ENCODE results near the gene ILDR2. TPM values are rescaled to one million over a fixed set of nuclear protein-coding genes. Genes with fewer than 3 reads are reported as not detected.

The ILDR2 gene
- total RNA-seq, 1 donor from 2014 or later: 1.3 TPM

DNA sequence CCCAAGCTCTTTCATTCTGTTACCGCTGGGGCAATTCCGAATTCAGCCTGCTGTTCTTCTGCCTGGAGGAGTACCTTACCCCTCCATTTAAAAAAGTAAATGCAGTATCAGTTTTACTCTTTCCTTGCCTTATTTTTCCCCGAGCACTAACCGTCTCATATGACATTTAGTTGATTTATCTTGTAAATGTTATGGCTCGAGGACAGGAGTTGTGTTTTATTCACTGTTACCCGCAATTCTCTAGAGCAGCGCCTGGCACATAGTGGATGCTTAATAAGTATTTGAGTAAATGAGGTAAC, 98.9 kb downstream of the ILDR2 start:
- peak overlapping the region; percentile 89 for H3K4me3 ChIP-seq (ENCODE audit: low read depth, low read length)
- TF ChIP-seq, protein P1, sequence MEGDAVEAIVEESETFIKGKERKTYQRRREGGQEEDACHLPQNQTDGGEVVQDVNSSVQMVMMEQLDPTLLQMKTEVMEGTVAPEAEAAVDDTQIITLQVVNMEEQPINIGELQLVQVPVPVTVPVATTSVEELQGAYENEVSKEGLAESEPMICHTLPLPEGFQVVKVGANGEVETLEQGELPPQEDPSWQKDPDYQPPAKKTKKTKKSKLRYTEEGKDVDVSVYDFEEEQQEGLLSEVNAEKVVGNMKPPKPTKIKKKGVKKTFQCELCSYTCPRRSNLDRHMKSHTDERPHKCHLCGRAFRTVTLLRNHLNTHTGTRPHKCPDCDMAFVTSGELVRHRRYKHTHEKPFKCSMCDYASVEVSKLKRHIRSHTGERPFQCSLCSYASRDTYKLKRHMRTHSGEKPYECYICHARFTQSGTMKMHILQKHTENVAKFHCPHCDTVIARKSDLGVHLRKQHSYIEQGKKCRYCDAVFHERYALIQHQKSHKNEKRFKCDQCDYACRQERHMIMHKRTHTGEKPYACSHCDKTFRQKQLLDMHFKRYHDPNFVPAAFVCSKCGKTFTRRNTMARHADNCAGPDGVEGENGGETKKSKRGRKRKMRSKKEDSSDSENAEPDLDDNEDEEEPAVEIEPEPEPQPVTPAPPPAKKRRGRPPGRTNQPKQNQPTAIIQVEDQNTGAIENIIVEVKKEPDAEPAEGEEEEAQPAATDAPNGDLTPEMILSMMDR (IDR thresholded peaks at IDR 0.05; ENCODE audit: insufficient read depth, low read length, poor library complexity, severe bottlenecking): peak; percentile 11
- DNase-seq (ENCODE audit: low read depth): no peak
- no peaks in the 10 kb centered on the region for H3K36me3 ChIP-seq (ENCODE audit: control insufficient read depth, insufficient read depth, low read length)
- H3K27me3 ChIP-seq (ENCODE audit: control insufficient read depth, insufficient read depth, low read length): no peaks in the 10 kb centered on the region

DNA sequence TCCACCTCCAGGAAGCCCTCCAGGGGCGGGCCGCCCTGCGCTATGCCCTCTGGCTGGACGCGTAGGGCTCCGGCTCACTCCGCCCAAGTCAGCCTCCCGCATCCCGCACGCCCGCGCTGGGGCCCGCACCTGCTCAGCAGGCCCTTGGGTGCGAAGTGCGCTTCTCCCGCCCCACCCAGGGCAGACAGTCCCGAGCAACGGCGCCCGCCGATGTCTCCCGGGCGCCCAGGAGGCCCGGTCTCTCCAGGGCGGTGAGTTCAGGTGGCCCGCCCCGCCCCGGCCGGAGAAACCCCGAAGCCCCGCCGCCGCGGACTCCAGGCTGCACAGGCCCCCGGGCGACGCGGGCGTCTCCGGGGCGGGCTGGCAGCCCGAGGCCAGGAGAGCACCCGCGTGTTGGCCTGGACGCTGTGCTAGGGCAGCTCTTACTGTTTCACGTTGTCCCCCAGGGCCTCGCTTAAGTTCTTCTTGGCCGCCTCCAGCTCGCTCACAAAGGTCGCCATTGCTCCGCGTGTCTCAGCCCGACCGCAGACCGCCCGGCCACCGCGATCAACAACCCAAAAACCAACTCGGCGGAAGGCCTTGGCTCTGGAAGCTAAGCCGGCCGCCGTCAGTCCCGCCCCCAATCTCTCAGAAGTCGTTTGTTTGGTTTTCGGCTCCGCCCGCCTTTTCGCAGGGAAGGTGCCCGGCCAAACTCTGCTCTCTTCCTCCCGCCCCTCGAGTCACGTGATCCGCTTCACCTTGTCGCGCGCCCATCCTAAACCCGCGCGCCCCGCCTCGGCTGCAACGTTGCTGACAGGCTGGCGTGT, 99.4 kb downstream of the ILDR2 start, which contains the start of gene TADA1:
Gene TADA1 (minus strand): TSS at position 531 of the 806 bp plus-strand sequence. CDS start 31 bp downstream, at position 500.
- no peaks in the 10 kb centered on the region for H3K27me3 ChIP-seq (ENCODE audit: control insufficient read depth, insufficient read depth, low read length)
- peak; percentile 95 for DNase-seq (ENCODE audit: low read depth)
- peak within 1 kb of the TSS; percentile 89 for H3K4me3 ChIP-seq (ENCODE audit: low read depth, low read length)
- TF ChIP-seq, protein P1 (IDR thresholded peaks at IDR 0.05; ENCODE audit: insufficient read depth, low read length, poor library complexity, severe bottlenecking): no peak
- no peaks in the 10 kb centered on the region for H3K36me3 ChIP-seq (ENCODE audit: control insufficient read depth, insufficient read depth, low read length)

DNA sequence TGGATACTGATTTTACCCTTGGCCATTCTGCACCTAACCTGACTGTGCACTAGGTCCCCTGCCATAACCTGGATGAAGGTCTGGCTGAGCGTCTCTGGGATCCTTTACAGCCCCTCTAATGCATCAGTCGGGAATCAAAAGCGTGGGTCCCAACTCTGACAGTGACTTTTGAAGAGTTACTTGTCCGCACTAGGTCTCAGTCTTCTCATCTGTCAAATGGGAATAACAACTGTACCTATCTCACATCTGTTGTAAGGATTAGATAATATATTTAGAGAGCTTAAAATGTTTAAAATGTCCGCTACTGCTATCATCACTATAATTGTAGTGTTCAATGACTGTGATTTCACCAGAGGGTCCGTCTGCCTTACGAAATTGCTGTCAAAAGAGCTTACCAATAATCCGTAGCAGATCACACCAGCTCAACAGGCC, 100.0 kb downstream of the ILDR2 start:
- Histone ChIP-seq H3K36me3 (ENCODE audit: control insufficient read depth, insufficient read depth, low read length) (no peaks in the 10 kb centered on the region), H3K4me3 (ENCODE audit: low read depth, low read length) (peak overlapping the region; percentile 89), H3K27me3 (ENCODE audit: control insufficient read depth, insufficient read depth, low read length) (no peaks in the 10 kb centered on the region)
- DNase-seq (ENCODE audit: low read depth): no peak
- TF ChIP-seq, protein P1 (IDR thresholded peaks at IDR 0.05; ENCODE audit: insufficient read depth, low read length, poor library complexity, severe bottlenecking): no peak

DNA sequence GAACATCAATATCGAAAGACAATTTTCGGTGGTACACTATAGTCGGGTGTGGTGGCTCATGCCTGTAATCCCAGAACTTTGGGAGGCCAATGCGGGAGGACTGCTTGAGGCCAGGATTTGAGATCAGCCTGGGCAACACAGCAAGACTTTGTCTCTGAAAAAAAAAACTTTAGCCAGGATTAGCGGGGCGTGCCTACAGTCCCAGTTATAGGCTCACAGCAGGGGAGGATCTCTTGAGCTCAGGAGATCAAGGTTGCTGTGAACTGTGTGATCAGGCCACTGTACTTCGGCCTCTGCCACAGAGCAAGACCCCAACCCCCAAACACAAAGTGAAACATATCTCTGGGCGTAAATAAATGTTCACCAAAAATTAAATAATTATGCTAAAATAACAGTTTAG, 100.9 kb downstream of the ILDR2 start:
- Histone ChIP-seq H3K36me3 (ENCODE audit: control insufficient read depth, insufficient read depth, low read length) (no peaks in the 10 kb centered on the region), H3K27me3 (ENCODE audit: control insufficient read depth, insufficient read depth, low read length) (no peaks in the 10 kb centered on the region), H3K4me3 (ENCODE audit: low read depth, low read length) (no peak overlapping the region)
- TF ChIP-seq, protein P1 (IDR thresholded peaks at IDR 0.05; ENCODE audit: insufficient read depth, low read length, poor library complexity, severe bottlenecking): no peak
- DNase-seq (ENCODE audit: low read depth): no peak

DNA sequence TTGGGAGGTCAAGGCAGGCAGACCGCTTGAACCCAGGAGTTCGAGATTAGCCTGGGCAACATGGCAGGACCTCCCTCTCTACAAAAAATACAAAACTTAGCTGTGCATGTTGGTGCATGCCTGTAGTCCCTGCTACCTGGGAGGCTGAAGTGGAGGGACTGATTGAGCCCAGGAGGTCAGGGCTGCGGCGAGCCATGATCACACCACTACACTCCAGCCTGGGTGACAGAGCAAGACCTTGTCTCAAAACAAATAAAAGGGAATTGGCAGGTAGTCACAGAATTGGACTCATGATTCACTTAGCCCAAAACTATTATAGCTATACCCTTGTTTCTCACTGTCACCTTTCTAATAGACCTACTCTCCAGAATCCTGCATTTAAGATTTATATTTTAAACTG, 104.8 kb downstream of the ILDR2 start:
- Histone ChIP-seq H3K4me3 (ENCODE audit: low read depth, low read length) (no peak overlapping the region), H3K36me3 (ENCODE audit: control insufficient read depth, insufficient read depth, low read length) (no peaks in the 10 kb centered on the region), H3K27me3 (ENCODE audit: control insufficient read depth, insufficient read depth, low read length) (no peaks in the 10 kb centered on the region)
- DNase-seq (ENCODE audit: low read depth): no peak
- TF ChIP-seq, protein P1 (IDR thresholded peaks at IDR 0.05; ENCODE audit: insufficient read depth, low read length, poor library complexity, severe bottlenecking): no peak

All from kidney epithelial cell (primary cell).